Fibroblast of upper back skin (primary cell): ENCODE results near the gene EMILIN1.

ENCODE experiments used
- DNase-seq: peaks from one replicate; pipeline ENCODE4 v3.0.0-alpha.2; 2013

EMILIN1 gene

DNA sequence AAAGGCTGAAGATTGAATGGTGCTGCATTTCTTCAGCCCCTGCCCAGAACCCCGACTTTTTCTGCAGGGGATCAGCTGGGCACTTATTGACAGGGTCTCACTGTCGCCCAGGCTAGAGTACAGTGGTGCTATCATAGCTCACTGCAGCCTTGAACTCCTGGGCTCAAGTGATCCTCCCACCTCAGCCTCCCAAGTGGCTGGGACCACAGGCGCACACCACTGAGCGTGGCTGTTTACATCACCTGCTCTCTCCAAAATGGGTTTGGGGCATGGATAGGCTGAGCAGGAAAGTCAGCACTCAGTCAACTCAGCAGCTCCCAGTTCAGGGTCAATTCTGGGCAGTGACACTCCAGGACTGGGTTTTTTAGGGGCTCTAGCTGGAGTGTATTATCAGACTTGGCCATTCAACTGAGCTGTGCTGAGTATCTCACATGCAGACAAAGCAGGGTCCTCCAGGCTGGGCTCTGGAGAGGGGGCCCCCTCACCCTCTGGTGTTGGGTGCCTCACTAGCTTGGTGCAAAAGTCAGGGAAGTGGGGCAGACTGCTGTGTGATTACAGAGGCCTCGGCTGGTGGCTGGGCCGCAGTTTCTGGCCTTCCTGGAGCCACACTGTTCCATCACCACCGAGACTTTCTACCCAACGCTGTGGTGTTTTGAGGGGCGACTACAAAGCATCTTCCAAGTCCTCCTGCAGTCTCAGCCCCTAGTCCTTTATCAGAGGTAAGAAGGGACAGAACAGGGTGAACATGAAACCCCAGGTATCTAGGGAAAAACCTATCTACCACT is 49.7 kb downstream of the EMILIN1 start:
- DNase-seq = no peak

DNA sequence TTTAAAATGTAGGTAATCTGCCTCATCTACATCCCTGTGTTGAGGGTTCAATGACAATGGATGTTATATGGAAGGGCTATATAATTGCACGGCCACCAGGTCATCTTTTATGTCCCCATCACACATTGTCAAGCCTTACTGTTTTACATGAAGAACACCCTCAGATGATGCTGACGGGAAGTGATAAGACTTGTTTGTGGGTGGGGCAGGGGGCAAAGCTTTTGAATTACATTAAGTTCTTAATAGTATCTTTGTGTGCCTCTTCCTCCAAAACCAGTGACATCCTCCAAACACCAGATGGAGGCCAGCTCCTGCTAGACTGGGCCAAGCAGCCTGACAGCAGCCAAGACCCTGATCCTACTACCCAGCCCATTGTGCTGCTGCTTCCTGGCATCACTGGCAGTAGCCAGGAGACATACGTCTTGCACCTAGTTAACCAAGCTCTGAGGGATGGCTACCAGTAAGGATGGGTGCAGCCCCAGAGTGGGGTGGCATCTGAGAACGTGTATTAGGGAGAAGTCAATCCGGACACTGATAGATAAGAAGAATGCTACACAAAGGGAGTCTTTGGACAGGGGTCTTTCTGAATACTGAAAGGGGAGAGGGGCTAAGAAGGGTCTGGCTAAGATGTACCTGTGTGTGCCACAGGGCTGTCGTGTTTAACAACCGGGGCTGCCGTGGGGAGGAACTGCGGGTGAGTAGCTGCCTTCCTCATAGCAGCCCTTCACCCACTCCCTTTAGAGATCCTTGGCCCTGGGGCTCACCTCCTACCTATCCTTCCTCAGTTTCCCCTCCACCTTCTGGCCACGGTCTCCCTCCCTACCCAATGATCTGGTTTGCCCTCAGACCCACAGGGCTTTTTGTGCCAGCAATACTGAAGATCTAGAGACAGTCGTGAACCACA is 50.5 kb downstream of the EMILIN1 start:
- no peak for DNase-seq

DNA sequence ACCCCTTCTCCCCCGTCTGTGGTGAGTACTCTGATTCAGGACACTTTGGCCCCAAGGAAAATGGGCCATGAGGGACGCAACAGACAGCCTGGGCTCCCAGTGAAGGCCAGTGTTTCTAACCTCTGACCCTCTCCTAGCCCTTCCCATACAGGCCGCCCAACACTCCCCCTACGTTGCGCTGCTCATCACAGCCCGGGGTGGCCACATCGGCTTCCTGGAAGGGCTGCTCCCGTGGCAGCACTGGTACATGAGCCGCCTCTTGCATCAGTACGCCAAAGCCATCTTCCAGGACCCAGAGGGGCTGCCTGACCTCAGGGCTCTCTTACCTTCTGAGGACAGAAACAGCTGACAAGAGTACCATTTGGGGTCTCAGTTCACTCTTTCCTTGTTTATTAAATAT is 52.0 kb downstream of the EMILIN1 start:
- no peak for DNase-seq

GRCh38 chr2:27131429-27131828 is 53.0 kb downstream of the EMILIN1 start:
- no peak for DNase-seq

DNA sequence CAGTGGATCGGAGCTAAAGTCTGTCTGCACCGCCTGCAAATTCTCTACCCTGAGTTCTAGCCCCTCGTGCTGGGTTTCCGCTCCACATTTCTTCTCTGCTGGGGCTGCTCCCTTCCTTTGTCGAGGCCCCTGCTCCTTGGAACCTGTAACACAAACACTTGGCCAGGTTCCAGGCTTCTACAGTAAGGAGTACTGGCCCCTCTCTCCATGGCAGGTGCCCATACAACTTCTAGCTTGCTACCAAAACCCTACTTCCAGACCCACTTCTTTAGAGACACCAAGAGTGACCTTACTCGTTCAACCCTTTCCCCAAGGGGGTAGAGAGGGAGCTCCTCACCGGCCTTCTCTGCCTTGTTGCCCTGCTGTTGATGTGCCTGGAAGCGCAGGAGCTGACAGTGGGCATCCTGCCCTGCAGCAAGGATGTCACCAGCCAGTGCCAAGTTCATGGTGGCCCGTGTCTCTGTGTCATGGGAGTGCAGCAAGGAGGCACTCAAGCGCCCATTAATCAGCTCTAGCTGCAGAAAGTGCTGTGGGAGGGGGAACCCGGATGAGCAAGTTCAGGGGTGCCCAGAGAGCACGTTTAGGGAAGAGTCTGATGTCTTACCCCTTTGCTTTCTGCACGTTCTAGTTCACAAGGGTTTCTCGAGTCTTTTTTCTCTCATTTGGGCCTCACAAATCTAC is 54.9 kb downstream of the EMILIN1 start:
- DNase-seq = no peak

- DNase-seq = peak; percentile 95
Observed at GRCh38 chr2:27133905-27134780, 55.7 kb downstream of the EMILIN1 start, which contains the start of gene PREB. Gene PREB (minus strand): TSS chr2:27134636. CDS start chr2:27134421, 215 bp downstream.

DNA sequence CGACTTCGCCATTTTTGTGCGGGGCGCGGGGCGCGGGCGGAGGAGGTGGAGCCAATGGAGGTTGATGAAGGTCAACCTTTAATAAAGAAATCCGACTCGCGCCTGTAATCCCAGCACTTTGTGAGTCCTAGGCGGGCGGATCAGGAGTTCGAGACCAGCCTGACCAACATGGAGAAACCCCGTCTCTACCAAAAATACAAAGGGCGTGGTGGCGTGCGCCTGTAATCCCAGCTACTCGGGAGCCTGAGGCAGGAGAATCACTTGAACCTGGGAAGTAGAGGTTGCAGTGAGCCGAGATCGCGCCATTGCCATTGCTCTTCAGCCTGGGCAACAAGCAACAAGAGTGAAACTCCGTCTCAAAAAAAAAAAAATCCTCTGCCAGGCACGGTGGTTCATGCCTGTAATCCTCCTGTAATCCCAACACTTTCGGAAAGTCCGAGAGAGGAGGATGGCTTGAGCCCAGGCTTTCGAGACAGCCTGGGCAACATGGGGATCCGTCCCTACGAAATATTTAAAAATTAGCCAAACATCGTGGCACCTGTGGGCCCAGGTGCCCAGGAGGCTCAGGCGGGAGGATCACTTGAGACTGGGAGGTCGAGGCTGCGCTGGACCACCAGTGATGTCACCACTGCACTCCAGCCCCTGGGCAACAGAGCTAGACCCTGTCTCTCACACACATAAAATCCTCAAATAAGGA is 56.5 kb downstream of the EMILIN1 start:
- DNase-seq = no peak

- no peak for DNase-seq
Observed at GRCh38 chr2:27135478-27135955, 57.1 kb downstream of the EMILIN1 start.
